Tibial artery (tissue), 4 donors: ENCODE results near the gene EPHA5.

Experiments used
- DNase-seq, 2 donors: peaks; one replicate each; pipeline ENCODE4 v3.0.0-alpha.2; 2019
- H3K27ac ChIP-seq, 2 donors: fragments of 200-600 bp; sonication (generic) in 1 of 2; 1 replicate in 1 of 2; 2 replicates in 1 of 2; pipeline ENCODE4 v1.5.1; 2018 to 2019; ENCODE audit warnings: mild to moderate bottlenecking in 1 of 2
- H3K27me3 ChIP-seq, 2 donors: fragments of 200-600 bp; sonication (generic) in 1 of 2; one replicate each; pipeline versions ENCODE4 v1.5.1 to v1.6.0; 2016 to 2019
- H3K36me3 ChIP-seq, 3 donors: fragments of 200-600 bp; sonication (generic) in 2 of 3; one replicate each; pipeline ENCODE4 v1.5.1; 2016 to 2019; ENCODE audit warnings: mild to moderate bottlenecking in 2 of 3
- H3K4me1 ChIP-seq, 4 donors: fragments of 200-600 bp; sonication (generic) in 2 of 4; 1 replicate in 3 of 4; 2 replicates in 1 of 4; pipeline ENCODE4 v1.5.1; 2016 to 2019
- H3K4me3 ChIP-seq, 2 donors: fragments of 200-600 bp; sonication (generic) in 1 of 2; 1 replicate in 1 of 2; 2 replicates in 1 of 2; pipeline ENCODE4 v1.5.1; 2018 to 2019; ENCODE audit warnings: mild to moderate bottlenecking in 2 of 2
- H3K9me3 ChIP-seq, 3 donors: fragments of 200-600 bp; sonication (generic) in 1 of 3; one replicate each; pipeline ENCODE4 v1.5.1; 2016 to 2019
- intact Hi-C: fragments of 100-400 bp; cut with DNase I; formaldehyde crosslinking; loops from one replicate; pipeline ENCODE4 v1.15.0; 2023; ENCODE audit warnings: low total_unique reads
- TF ChIP-seq, protein P1 (sequence below), 2 experiments: fragments of 200-600 bp in 1 of 2; fragments of 450-650 bp in 1 of 2; IDR thresholded peaks; one replicate each; pipeline ENCODE4 v1.5.1; 2017 to 2019; ENCODE audit warnings: antibody characterized with exemption in 2 of 2, mild to moderate bottlenecking in 1 of 2, moderate library complexity in 1 of 2

EPHA5 gene

DNA sequence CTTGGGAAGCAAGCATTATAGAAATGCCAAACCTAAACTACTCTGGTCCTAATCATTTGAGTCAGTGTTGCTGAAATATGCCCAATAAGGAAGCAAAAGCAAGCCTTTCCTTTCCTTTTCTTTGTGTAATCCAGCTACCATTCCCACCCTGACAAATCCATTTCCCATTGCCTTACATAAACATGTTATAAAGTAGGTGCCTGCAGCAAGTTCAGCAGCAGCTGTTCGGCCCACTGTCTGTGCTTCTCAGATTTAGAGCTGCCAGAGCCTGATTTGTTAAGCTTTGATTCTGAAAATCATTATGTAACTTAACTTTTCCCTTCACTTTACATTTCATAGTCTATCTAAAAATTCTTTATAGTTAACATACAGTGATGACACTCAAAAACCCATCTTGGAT, 148.6 kb downstream of the EPHA5 start:
- H3K4me1 ChIP-seq, result no peaks in the 10 kb centered on the region
- no peaks in the 10 kb centered on the region for H3K36me3 ChIP-seq
- no peaks in the 10 kb centered on the region for H3K9me3 ChIP-seq
- H3K4me3 ChIP-seq, result no peak overlapping the region
- H3K27me3 ChIP-seq, result no peaks in the 10 kb centered on the region
- no peak overlapping the region for H3K27ac ChIP-seq
- intact Hi-C loops, result no loop called here
- TF ChIP-seq, protein P1, sequence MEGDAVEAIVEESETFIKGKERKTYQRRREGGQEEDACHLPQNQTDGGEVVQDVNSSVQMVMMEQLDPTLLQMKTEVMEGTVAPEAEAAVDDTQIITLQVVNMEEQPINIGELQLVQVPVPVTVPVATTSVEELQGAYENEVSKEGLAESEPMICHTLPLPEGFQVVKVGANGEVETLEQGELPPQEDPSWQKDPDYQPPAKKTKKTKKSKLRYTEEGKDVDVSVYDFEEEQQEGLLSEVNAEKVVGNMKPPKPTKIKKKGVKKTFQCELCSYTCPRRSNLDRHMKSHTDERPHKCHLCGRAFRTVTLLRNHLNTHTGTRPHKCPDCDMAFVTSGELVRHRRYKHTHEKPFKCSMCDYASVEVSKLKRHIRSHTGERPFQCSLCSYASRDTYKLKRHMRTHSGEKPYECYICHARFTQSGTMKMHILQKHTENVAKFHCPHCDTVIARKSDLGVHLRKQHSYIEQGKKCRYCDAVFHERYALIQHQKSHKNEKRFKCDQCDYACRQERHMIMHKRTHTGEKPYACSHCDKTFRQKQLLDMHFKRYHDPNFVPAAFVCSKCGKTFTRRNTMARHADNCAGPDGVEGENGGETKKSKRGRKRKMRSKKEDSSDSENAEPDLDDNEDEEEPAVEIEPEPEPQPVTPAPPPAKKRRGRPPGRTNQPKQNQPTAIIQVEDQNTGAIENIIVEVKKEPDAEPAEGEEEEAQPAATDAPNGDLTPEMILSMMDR (IDR thresholded peaks at IDR 0.05), result no peak
- no peak for DNase-seq

DNA sequence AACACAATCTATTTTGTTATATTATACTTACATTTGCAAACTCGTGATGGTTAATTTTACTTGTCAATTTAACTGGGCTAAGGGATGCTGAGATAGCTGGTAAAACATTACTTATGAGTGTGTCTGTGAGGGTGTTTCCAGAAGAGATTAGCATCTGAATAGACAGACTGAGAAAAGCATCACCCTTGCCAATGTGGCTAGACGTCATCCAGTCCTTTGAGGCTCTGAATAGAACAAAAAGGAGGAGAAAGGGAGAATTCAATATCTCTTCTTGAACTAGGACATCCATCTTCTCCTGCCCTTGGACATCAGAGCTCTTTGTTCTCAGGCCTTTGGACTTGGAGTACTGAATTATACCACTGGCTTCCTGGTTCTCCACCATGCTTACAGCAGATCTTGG, 154.6 kb downstream of the EPHA5 start:
- Histone ChIP-seq H3K27me3 (no peaks in the 10 kb centered on the region), H3K4me3 (no peak overlapping the region), H3K9me3 (no peaks in the 10 kb centered on the region), H3K4me1 (no peaks in the 10 kb centered on the region), H3K36me3 (no peaks in the 10 kb centered on the region), H3K27ac (no peak overlapping the region)
- DNase-seq, result no peak
- intact Hi-C loops, result no loop called here
- TF ChIP-seq, protein P1 (IDR thresholded peaks at IDR 0.05), result no peak

DNA sequence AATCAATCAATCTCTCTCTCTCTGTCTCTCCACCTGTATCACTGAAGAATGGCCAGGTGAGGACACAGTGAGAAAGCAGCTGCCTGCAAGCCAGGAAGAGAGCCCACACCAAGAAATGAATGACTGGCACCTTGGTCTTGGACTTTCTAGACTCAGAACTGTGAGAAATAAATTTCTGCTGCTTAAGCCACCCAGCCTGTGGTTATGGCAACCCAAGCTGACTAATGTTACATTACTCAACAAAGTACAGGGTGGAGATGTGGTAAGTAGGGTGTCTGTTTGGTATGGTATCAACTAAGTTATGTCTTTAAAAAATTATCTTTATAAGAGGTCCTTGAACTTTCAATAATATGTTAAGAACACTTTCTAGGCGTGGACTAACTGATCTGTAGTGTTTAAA, 159.3 kb downstream of the EPHA5 start:
- H3K9me3 ChIP-seq, result no peaks in the 10 kb centered on the region
- intact Hi-C loops, result no loop called here
- H3K4me1 ChIP-seq, result no peaks in the 10 kb centered on the region
- no peak for DNase-seq
- no peaks in the 10 kb centered on the region for H3K27me3 ChIP-seq
- H3K27ac ChIP-seq, result no peak overlapping the region
- H3K4me3 ChIP-seq, result no peak overlapping the region
- TF ChIP-seq, protein P1 (IDR thresholded peaks at IDR 0.05), result no peak
- H3K36me3 ChIP-seq, result no peaks in the 10 kb centered on the region

DNA sequence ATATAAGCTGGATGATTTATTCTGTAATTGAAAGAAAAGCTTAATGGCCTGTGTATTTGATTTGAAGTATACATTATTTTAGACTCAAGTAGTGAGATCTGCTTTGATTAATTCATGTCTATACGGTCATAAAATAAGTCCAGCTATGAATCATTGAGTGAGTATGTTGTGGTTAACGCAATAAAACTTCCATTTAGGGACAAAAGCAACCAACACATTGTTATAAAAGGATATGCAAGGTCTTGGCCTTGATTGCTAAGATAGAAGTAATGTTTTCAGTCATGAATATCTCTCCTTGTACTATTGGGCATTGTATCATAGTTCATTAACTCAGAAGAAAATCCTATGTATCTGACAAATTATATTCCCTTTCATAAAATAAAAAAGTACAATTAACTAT, 162.1 kb downstream of the EPHA5 start:
- intact Hi-C loops, result no loop called here
- H3K9me3 ChIP-seq, result no peaks in the 10 kb centered on the region

DNA sequence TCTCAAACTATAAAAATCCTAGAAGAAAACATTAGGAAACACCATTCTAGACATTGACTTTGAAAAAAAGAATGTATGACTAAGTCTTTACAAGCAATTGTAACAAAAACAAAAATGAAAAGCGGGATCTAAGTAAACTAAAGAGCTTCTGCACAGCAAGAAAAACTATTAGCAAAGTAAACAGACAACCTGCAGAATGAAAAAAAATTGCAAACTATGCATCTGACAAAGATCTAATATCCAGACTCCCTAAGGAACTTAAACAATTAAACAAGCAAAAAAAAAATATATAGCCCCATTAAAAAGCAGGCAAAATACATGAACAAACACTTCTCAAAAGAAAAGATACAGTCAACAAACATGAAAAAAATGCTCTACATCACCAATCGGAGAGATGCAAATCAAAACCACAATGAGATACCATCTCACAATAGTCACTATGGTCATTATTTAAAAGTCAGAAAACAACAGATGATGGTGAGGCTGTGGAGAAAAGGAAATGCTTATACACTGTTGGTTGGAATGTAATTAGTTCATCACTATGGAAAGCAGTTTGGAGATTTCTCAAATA, 168.1 kb downstream of the EPHA5 start:
- DNase-seq, result no peak
- intact Hi-C loops, result no loop called here
- Histone ChIP-seq H3K27me3 (no peaks in the 10 kb centered on the region), H3K9me3 (no peaks in the 10 kb centered on the region), H3K4me1 (no peaks in the 10 kb centered on the region), H3K27ac (no peak overlapping the region), H3K36me3 (no peaks in the 10 kb centered on the region), H3K4me3 (no peak overlapping the region)
- TF ChIP-seq, protein P1 (IDR thresholded peaks at IDR 0.05), result no peak

More for the DNA sequence above, 162.1 kb downstream of the EPHA5 start:
- TF ChIP-seq, protein P1 (IDR thresholded peaks at IDR 0.05), result no peak
- H3K4me3 ChIP-seq, result no peak overlapping the region
- no peaks in the 10 kb centered on the region for H3K27me3 ChIP-seq
- H3K4me1 ChIP-seq, result no peaks in the 10 kb centered on the region
- no peaks in the 10 kb centered on the region for H3K36me3 ChIP-seq
- H3K27ac ChIP-seq, result no peak overlapping the region
- no peak for DNase-seq

DNA sequence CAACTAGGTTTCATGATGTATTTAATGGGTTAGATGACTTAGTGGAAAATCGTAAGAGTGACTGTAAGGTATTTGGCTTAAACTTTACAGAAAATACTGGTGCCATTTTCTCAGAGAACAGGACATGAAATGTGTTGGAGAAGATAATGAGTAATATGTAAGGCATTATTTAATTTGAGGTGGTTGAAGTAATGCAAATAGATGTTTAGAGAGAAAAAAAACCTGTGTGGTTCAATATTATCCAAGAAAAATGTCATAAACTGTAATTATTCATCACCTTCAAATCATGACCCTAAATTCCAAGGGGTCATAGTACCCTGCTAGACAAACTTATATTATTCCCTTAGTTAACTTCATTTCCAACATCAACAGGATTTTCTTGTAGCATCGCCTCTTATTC, 171.7 kb downstream of the EPHA5 start:
- intact Hi-C loops, result no loop called here
- Histone ChIP-seq H3K27ac (no peak overlapping the region), H3K36me3 (no peaks in the 10 kb centered on the region), H3K9me3 (no peaks in the 10 kb centered on the region), H3K4me3 (no peak overlapping the region), H3K27me3 (no peaks in the 10 kb centered on the region), H3K4me1 (no peaks in the 10 kb centered on the region)
- DNase-seq, result no peak
- TF ChIP-seq, protein P1 (IDR thresholded peaks at IDR 0.05), result no peak
